Esophagus muscularis mucosa (tissue), 4 donors: ENCODE measurements around the gene PELO.

Experiments
- CTCF ChIP-seq, 3 experiments: fragments of 200-600 bp in 2 of 3; fragments of 450-650 bp in 1 of 3; sonication (generic) in 2 of 3; IDR thresholded peaks; one replicate each; pipeline ENCODE4 v1.5.1; 2017 to 2019; ENCODE audit warnings: antibody characterized with exemption in 3 of 3, mild to moderate bottlenecking in 2 of 3, moderate library complexity in 1 of 3
- EP300 ChIP-seq: sonication (generic); formaldehyde crosslinking; IDR thresholded peaks from one replicate; pipeline ENCODE4 v1.6.1; 2017; ENCODE audit warnings: antibody characterized with exemption
- POLR2A ChIP-seq: fragments of 450-650 bp; IDR thresholded peaks from one replicate; pipeline ENCODE4 v1.6.1; 2017; ENCODE audit warnings: antibody characterized with exemption, moderate library complexity, mild to moderate bottlenecking, low read depth
- POLR2AphosphoS5 ChIP-seq, 2 donors: sonication (generic); formaldehyde crosslinking; IDR thresholded peaks; one replicate each; pipeline ENCODE4 v1.6.1; 2017; ENCODE audit warnings: antibody characterized with exemption in 2 of 2

- TF ChIP-seq POLR2A = no peak
- TF ChIP-seq CTCF (IDR thresholded peaks at IDR 0.05) = no peak
- TF ChIP-seq POLR2AphosphoS5 (IDR thresholded peaks at IDR 0.05) = no peak
- TF ChIP-seq EP300 = no peak
Observed at GRCh38 chr5:52743970-52744369, 43.7 kb upstream of the PELO start.
